C1 segment of cervical spinal cord (tissue), 14 donors: ENCODE data around the gene EN2.

Experiments used
- DNase-seq, 14 donors: peaks; one replicate each; lab custom pipeline; 2025; lab: John Stamatoyannopoulos, UW

The EN2 gene

GRCh38 chr7:155507576-155507975, 49.6 kb downstream of the EN2 start:
- DNase-seq, result peak in 1 of 14 donors; percentile 32

GRCh38 chr7:155508376-155509358, 50.7 kb downstream of the EN2 start:
- peak in 1 of 14 donors; percentile 48 for DNase-seq

- peak in 1 of 14 donors; percentile 79 for DNase-seq
Observed at GRCh38 chr7:155509359-155509724, 51.4 kb downstream of the EN2 start.

- peak in 1 of 14 donors; percentile 81 for DNase-seq
Observed at GRCh38 chr7:155509725-155510551, 52.0 kb downstream of the EN2 start.

GRCh38 chr7:155510975-155511701, 53.2 kb downstream of the EN2 start:
- peak in 1 of 14 donors; percentile 62 for DNase-seq

- peak in 1 of 14 donors; percentile 66 for DNase-seq
Observed at GRCh38 chr7:155511702-155511996, 53.7 kb downstream of the EN2 start.

GRCh38 chr7:155512246-155512887, 54.4 kb downstream of the EN2 start:
- peak in 1 of 14 donors; percentile 80 for DNase-seq

- DNase-seq, result peak in 1 of 14 donors; percentile 59
Observed at GRCh38 chr7:155513543-155514285, 55.8 kb downstream of the EN2 start.

GRCh38 chr7:155514296-155514695, 56.4 kb downstream of the EN2 start:
- peak in 1 of 14 donors; percentile 59 for DNase-seq
